HG02970 (cell line): ENCODE data around the gene KSR1.
A peak's percentile ranks its signal among the peaks of the same experiment; 100 is the strongest.
"Not testable (repeated sequence)": the region's sequence is repeated elsewhere in the genome, so short reads cannot be mapped to it uniquely, and the experiment has no call there.

Experiments
- ATAC-seq: cut with Tn5 transposase; IDR thresholded peaks from one replicate; pipeline ENCODE4 v1.9.1; 2021; ENCODE audit warnings: mild to moderate bottlenecking, moderate library complexity, moderate number of reproducible peaks; ENCODE audit not compliant: unreplicated experiment, low FRiP score

Gene KSR1

GRCh38 chr17:27649111-27649571 is 192.9 kb downstream of the KSR1 start:
- not testable (repeated sequence) for ATAC-seq

GRCh38 chr17:27649929-27650328 is 193.7 kb downstream of the KSR1 start:
- no peak for ATAC-seq

GRCh38 chr17:27650836-27651235 is 194.6 kb downstream of the KSR1 start:
- ATAC-seq, result no peak

DNA sequence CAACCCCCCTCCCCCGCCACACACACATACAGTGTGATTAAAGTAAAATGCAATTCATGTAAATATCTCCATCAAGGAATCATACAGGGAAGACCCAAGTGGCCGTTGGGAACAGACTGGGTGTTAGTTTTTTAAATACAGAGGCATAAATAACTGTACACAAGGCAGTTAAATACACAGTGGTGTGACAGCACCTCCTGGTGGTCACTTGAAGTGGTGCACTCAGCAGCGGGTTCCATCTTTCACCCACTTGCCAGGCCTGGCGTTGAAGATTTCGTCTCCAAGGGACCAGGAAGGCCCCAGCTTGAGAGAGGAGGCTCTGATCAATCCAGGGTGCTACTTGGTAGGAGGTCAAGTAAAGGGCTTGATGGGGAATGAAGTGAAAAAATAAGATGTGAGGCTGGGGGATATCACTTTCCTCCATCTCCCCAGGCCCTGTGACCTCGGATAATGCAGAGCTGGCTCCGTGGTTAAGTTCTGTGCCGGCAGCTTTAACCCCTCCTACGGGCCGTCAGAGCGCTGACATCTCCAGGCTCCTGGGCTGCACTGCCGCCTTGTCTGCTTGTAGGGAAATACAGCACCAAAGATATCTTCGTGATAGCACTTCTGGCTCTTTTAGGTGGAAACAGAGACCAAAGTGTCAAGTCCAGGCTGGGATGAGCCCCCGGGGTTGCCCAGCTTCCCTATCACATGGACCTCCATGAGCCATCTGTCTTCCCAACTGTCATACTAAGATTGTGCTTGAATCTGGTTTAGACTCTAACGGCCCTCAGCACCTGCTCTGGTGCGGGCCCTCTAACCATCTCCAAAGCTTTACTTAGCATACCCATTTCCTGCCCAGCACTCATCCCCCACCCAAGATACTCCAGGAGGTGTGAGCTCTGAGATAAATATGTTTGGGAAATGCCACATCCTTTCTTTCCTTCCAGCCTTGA is 195.4 kb downstream of the KSR1 start:
- ATAC-seq, result no peak

DNA sequence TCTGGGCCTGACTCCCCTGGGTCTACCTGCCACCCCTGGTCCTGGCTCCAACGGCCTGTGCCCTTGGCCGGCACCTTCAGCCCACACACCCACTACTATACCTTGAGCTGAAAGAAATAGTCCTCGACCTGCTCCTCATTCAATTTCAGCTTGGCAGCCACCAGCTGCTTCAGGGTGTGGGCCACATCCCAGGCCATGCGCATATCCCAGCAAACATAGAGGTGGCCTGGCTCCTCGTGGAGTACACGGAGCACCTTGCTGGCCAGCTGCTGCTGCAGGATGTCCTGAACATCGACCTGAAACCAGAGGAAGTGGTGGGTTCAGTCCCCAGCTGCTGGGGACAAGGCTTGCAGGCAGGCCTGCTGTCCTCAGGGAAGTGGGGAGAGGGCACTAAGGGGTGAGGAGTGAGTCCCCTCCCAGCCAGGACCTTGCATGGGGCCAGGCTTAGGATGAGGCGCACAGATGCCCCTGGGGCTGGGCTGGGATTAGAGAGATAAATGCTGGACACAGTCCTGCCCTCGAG is 197.3 kb downstream of the KSR1 start:
- ATAC-seq, result not testable (repeated sequence)

DNA sequence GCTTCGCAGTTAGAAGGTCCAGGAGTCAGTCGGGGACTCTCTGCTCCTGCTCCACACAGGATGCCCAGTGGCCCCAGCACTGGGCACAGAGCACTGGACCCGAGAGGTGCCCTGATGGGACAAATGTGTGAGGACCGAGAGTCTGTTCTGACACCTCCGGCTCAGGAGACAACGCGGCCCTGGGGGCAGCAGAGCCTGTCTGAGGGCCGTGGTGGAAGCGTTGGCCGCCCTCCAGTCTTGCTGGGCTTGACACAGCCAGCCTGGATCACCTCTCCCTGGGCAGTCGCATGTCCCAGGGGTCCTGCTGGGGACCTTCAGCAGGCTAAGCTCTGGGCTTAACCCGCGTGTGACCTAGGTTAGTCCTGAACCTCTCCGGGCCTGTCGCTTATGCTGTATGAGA is 197.9 kb downstream of the KSR1 start:
- ATAC-seq, result no peak

- ATAC-seq, result peak; percentile 61
Observed at GRCh38 chr17:27654654-27655524, 198.6 kb downstream of the KSR1 start.

- not testable (repeated sequence) for ATAC-seq
Observed at GRCh38 chr17:27655525-27656111, 199.4 kb downstream of the KSR1 start.

DNA sequence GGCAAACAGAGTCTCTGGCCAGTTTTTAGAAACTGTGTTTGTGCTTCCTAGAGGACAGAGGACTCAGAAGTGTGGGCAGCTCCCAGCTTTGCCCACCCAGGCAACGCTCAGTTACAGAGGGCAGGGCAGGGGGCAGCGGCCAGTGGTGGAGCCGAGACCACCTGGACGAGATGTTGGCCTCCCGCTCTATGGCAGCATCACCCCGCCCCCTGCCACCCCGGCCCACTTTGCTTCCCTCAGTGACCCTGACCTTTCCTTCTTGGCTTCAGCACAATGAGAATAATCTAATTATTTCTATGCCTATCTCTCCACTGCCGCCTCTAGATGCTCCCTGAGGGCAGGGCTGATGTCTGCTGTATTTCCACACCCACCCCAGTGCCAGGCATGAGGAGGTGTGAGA is 200.4 kb downstream of the KSR1 start:
- not testable (repeated sequence) for ATAC-seq

DNA sequence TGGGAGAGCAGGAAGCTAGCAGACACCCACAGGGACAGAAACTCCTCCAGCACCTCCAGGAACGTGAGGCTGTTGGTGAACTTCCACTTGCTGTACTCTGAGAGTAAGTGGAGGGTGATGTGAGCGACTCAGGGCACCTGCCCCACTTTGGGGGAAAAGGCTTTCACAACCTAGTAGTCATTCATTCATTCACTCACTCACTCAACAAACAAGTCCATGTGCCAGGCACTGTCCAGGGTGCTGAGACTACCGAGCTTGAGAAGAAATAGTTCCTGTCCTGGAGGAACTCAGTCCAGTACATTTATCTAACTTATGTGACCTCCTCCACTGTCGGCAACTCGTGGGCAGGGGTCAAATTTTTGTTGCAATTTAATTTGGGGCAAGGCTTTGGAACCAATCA is 201.4 kb downstream of the KSR1 start:
- no peak for ATAC-seq

DNA sequence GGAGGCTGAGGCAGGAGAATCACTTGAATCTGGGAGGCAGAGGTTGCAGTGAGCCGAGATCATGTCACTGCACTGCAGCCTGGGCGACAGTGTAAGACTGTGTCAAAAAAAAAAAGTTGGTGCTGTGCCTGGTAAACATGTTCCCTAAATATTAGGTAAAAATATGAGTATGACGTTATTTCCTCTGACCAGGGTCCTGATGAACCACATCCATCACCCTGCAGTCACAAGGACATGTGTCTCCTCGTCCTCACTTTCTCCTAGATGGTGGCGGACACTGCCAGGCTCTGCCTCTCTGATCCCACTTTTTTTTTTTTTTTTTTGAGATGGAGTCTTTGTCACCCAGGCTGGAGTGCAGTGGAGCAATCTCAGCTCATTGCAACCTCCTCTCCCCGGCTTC is 203.4 kb downstream of the KSR1 start:
- ATAC-seq, result no peak

- ATAC-seq, result no peak
Observed at GRCh38 chr17:27660436-27660835, 204.2 kb downstream of the KSR1 start.

DNA sequence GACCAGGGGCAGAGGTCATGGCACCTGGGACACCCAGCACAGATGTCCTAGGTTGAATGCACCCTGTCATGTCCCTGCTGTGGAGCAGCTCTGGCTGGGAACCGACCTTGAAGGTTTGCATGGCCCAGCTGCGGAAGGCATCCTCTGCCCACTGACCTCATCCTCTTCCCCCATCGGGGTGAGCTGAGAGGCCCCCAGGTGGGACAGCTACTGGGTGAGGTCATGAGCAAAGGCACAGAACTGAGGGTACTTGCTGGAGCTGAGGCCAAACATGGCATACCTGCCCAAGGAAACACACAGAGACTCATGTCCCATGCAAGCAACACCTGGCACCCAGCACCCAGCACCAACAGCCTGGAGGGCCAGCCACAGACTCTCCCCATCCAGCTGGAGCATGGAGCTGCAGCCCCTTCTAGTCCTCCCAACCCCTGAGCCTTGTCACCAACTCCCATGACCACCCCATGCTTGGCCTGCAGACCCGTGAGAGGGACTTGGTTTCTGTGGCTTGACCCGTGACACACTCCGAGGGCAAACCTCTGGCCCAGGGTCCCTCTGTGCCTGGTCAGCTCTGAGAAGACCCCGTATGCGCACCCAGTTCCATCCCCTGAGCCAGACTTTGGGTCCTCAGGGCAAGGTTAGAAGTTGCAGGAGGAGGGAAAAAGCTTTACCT is 207.8 kb downstream of the KSR1 start:
- ATAC-seq, result no peak

- ATAC-seq, result no peak
Observed at GRCh38 chr17:27664606-27664965, 208.3 kb downstream of the KSR1 start.

- no peak for ATAC-seq
Observed at GRCh38 chr17:27665549-27665948, 209.3 kb downstream of the KSR1 start.

GRCh38 chr17:27666270-27666669 is 210.0 kb downstream of the KSR1 start:
- not testable (repeated sequence) for ATAC-seq

DNA sequence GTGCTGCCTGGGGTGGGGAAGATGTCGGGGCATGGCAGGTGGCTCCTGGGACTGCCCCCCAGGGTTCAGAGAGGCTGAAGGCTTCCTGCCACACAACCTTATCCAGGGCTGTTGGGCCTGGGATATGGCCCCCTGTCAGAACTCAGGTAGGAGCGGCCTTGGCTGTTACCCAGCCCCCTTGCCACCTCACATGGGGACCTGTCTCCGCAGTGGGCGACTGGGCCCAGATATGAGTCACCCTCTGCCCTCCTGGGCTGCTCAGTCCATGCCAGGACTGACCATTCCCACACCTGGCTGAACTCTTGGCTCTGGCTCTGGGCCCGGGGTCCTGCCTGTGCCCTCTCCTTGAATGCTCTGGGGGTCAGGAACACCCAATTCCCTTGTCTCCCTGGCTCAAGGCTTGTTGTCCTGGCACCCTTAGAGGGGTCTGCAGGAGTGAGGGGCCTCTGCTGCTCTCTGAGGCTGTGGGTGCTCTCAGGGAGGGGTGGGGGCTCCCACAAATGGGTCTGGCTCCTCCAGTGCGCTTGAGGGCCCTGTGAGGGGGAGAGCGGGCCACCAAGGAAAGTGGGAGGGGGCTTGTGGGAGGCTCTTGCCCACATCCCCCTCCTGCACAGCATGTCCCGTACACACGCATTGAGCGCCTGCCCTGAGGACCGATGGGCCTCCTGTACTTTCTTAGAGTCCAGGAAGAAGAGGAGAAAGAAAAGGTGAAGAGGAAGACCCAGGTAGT is 210.7 kb downstream of the KSR1 start:
- ATAC-seq, result no peak

GRCh38 chr17:27667656-27668487 is 211.6 kb downstream of the KSR1 start:
- ATAC-seq, result no peak

- no peak for ATAC-seq
Observed at GRCh38 chr17:27668488-27668823, 212.2 kb downstream of the KSR1 start.
